K562 (cell line): ENCODE data around the gene PNRC2. TPM values are rescaled to one million over a fixed set of nuclear protein-coding genes. Genes with fewer than 3 reads are reported as not detected.

Source experiments
- ARHGAP35 ChIP-seq: fragments of 450-650 bp; IDR thresholded peaks from 2 replicates; pipeline ENCODE4 v1.6.1; 2018; ENCODE audit not compliant: partially characterized antibody
- BDP1 ChIP-seq: IDR thresholded peaks from 3 replicates; pipeline ENCODE4 v1.6.1; 2011; ENCODE audit not compliant: insufficient read length, insufficient read depth
- CEBPZ ChIP-seq: fragments of 150-350 bp; IDR thresholded peaks from 2 replicates; pipeline ENCODE4 v1.6.1; 2014; ENCODE audit warnings: low read depth, mild to moderate bottlenecking, low read length, borderline replicate concordance
- DEAF1 ChIP-seq: fragments of 450-650 bp; formaldehyde crosslinking; IDR thresholded peaks from 2 replicates; pipeline ENCODE4 v1.4.0; 2020; ENCODE audit warnings: mild to moderate bottlenecking, moderate library complexity
- ESRRB ChIP-seq: fragments of 250-450 bp; sonication (Bioruptor Pico); IDR thresholded peaks from 2 replicates; pipeline ENCODE4 v1.5.0; 2020; ENCODE audit warnings: mild to moderate bottlenecking, moderate library complexity, borderline replicate concordance
- FOXA1 ChIP-seq: fragments of 450-650 bp; IDR thresholded peaks from 2 replicates; pipeline ENCODE4 v1.6.1; 2016; ENCODE audit warnings: mild to moderate bottlenecking, borderline replicate concordance
- JUNB ChIP-seq: fragments of 450-650 bp; formaldehyde crosslinking; conservative IDR thresholded peaks from 2 replicates; pipeline ENCODE4 v1.4.0; 2020; ENCODE audit warnings: mild to moderate bottlenecking
- KLF16 ChIP-seq: IDR thresholded peaks from 2 replicates; pipeline ENCODE4 v1.6.1; 2016; ENCODE audit warnings: antibody characterized with exemption
- MAFF ChIP-seq: IDR thresholded peaks from 2 replicates; pipeline ENCODE4 v1.6.1; 2012; ENCODE audit warnings: low read length, improper control_type of control experiment
- MCM3 ChIP-seq: fragments of 450-650 bp; IDR thresholded peaks from 2 replicates; pipeline ENCODE4 v1.6.1; 2016
- NCOA2 ChIP-seq, 2 experiments: fragments of 450-650 bp; IDR thresholded peaks; 2 replicates each; pipeline ENCODE4 v1.6.1; 2018; ENCODE audit warnings: mild to moderate bottlenecking in 2 of 2, moderate library complexity in 1 of 2; ENCODE audit not compliant: partially characterized antibody in 2 of 2
- NCOA6 ChIP-seq: fragments of 450-650 bp; IDR thresholded peaks from 2 replicates; pipeline ENCODE4 v1.6.1; 2017; ENCODE audit warnings: mild to moderate bottlenecking
- NR4A1 ChIP-seq, 2 experiments: fragments of 250-450 bp in 1 of 2; fragments of 450-650 bp in 1 of 2; sonication (Bioruptor Pico) in 1 of 2; IDR thresholded peaks; 2 replicates each; pipeline versions ENCODE4 v1.4.0 to v1.6.1; 2016 to 2020; ENCODE audit warnings: mild to moderate bottlenecking in 2 of 2, missing compliant biosample characterization in 1 of 2, missing genetic modification characterization in 1 of 2, moderate library complexity in 1 of 2
- PTBP1 ChIP-seq: fragments of 200-400 bp; formaldehyde crosslinking; IDR thresholded peaks from 2 replicates; pipeline ENCODE4 v1.6.1; 2017; ENCODE audit warnings: low read depth, low read length
- RBM39 ChIP-seq: fragments of 200-400 bp; formaldehyde crosslinking; optimal IDR thresholded peaks from 2 replicates; pipeline ENCODE3; 2018; ENCODE audit warnings: low read depth, low read length
- SMAD1 ChIP-seq: fragments of 150-350 bp; IDR thresholded peaks from 2 replicates; pipeline ENCODE4 v1.6.1; 2014; ENCODE audit warnings: low read length, low read depth; ENCODE audit not compliant: partially characterized antibody
- SMARCA4 ChIP-seq: fragments of 450-650 bp; IDR thresholded peaks from 2 replicates; pipeline ENCODE4 v1.6.1; 2016
- TCF15 ChIP-seq: fragments of 250-450 bp; sonication (Bioruptor Pico); IDR thresholded peaks from 2 replicates; pipeline ENCODE4 v1.8.0; 2022; ENCODE audit warnings: moderate library complexity, mild to moderate bottlenecking, inconsistent platforms
- XRCC5 ChIP-seq: fragments of 200-400 bp; formaldehyde crosslinking; IDR thresholded peaks from 2 replicates; pipeline ENCODE4 v1.6.1; 2017; ENCODE audit warnings: low read depth, mild to moderate bottlenecking, low read length
- ZNF165 ChIP-seq: fragments of 250-450 bp; sonication (Bioruptor Pico); IDR thresholded peaks from 2 replicates; pipeline ENCODE4 v1.4.0; 2020; ENCODE audit warnings: borderline replicate concordance
- ZNF212 ChIP-seq: fragments of 450-650 bp; formaldehyde crosslinking; IDR thresholded peaks from 2 replicates; pipeline ENCODE4 v1.4.0; 2020; ENCODE audit warnings: mild to moderate bottlenecking
- ZNF217 ChIP-seq: sonication (generic); formaldehyde crosslinking; IDR thresholded peaks from 2 replicates; pipeline ENCODE4 v1.8.0; 2022; ENCODE audit warnings: mild to moderate bottlenecking, missing genetic modification reagents
- ZNF561 ChIP-seq: fragments of 450-650 bp; formaldehyde crosslinking; conservative IDR thresholded peaks from 2 replicates; pipeline ENCODE4 v1.4.0; 2020; ENCODE audit warnings: mild to moderate bottlenecking, moderate library complexity
- polyA plus RNA-seq, 8 experiments: library from polyadenylated mRNA; depleted of rRNA in 4 of 8; stranded (reverse) in 5 of 8; unstranded in 3 of 8; fragments of >200 nt; fragmentation: Nextera tagmentation in 2 of 8; fragmentation: Illumina TruSeq in 1 of 8; extraction: Ambion mirVana in 2 of 8; extraction: Trizol in 1 of 8; gene quantifications; 2 replicates each; pipeline versions ENCODE4 v1.2.1 to v1.2.3, GENCODE V29; 2011 to 2014; ENCODE audit warnings: inconsistent platforms in 1 of 8, missing spikeins in 1 of 8
- total RNA-seq, 7 experiments: library from RNA; depleted of rRNA in 6 of 7; stranded (reverse); fragments of >200 nt in 6 of 7; fragmentation: Illumina TruSeq in 2 of 7; extraction: Trizol in 2 of 7; gene quantifications; 2 replicates each; pipeline versions ENCODE4 v1.2.1 to v1.2.3, GENCODE V29; 2011 to 2021; ENCODE audit warnings: low replicate concordance in 1 of 7

The PNRC2 gene
- total and polyA plus RNA-seq, 9 of the 15 experiments (the other 6 are each of a cell fraction or from before 2014, with no cell fraction given), result 127 to 303 (median 203) TPM

- peak; percentile 89 for TF ChIP-seq RBM39
- TF ChIP-seq NR4A1 (CRISPR knock-in tag; IDR thresholded peaks at IDR 0.05), result no peak
- TF ChIP-seq NR4A1 (tag; IDR thresholded peaks at IDR 0.05), result peak; percentile 59; the same call in 1 of the 2 replicates
- TF ChIP-seq ZNF165 (CRISPR knock-in tag), result no peak
- TF ChIP-seq ESRRB (CRISPR knock-in tag), result no peak
- peak; percentile 98 for TF ChIP-seq ARHGAP35
- TF ChIP-seq MCM3, result no peak
- no peak; the same call in 1 of the 2 replicates for TF ChIP-seq MAFF
- TF ChIP-seq CEBPZ, result no peak
- TF ChIP-seq XRCC5, result 0 out of 2 replicates have a peak, but pooled peaks have one; percentile 34
- peak; percentile 68 for TF ChIP-seq SMARCA4
- TF ChIP-seq SMAD1, result no peak
- TF ChIP-seq KLF16, result no peak
- no peak for TF ChIP-seq NCOA2 (IDR thresholded peaks at IDR 0.05; ENCODE audit: partially characterized antibody in 2 of 2)
- no peak for TF ChIP-seq PTBP1
- TF ChIP-seq JUNB (CRISPR knock-in tag), result 0 out of 2 replicates have a peak, but pooled peaks have one; percentile 20
- no peak for TF ChIP-seq ZNF217 (CRISPR knock-in tag)
- peak; percentile 69; the same call in 1 of the 2 replicates for TF ChIP-seq NCOA6
- TF ChIP-seq ZNF561 (CRISPR knock-in tag), result no peak
- no peak for TF ChIP-seq TCF15 (CRISPR knock-in tag)
- no peak for TF ChIP-seq BDP1
- TF ChIP-seq FOXA1, result no peak
- TF ChIP-seq DEAF1 (CRISPR knock-in tag), result no peak
- TF ChIP-seq ZNF212 (CRISPR knock-in tag), result no peak
Observed at GRCh38 chr1:23979881-23980727, 20.5 kb downstream of the PNRC2 start, which contains the start of gene SRSF10 (continued).
